NT2/D1 (cell line): Measurements from ENCODE around the gene GNE.

Experiments used
- SUZ12 ChIP-seq: IDR thresholded peaks from 2 replicates; pipeline ENCODE4 v1.6.1; 2011; ENCODE audit not compliant: insufficient read length, insufficient read depth; ENCODE audit errors: extremely low read depth
- YY1 ChIP-seq: IDR thresholded peaks from 2 replicates; pipeline ENCODE4 v1.6.1; 2011; ENCODE audit not compliant: insufficient read length, insufficient read depth

DNA sequence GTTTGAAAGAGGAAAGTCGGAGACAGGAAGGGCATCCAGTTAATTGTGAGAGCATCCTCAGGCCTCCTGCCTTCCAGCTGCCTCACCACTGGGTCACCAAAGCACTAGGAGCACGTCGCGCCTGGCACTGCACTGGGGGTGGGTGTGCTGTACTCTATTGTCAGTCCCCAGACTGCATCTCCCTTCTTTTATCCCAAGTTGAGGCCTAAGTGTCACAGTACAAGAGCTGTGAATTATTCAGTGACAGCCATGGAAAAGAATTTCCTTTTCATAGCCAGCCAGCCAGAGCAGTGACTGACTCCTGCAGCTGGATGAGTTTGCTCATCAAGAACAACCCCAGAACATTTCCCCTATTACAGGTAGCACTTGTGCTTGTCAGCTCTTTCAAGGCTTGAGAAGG is 51.2 kb downstream of the GNE start:
- TF ChIP-seq YY1 (no peak), SUZ12 (no peak)
